Prostate gland (tissue), 2 donors: ENCODE results near the gene RACK1. TPM values are rescaled to one million over a fixed set of nuclear protein-coding genes. Genes with fewer than 3 reads are reported as not detected.

ENCODE experiments used
- DNase-seq: peaks from one replicate; pipeline ENCODE4 v3.0.0-alpha.2; 2019; ENCODE audit warnings: low spot score
- H3K27ac ChIP-seq, 2 donors: fragments of 200-600 bp; sonication (generic); 2 replicates each; pipeline ENCODE4 v1.5.1; 2017 to 2019
- H3K27me3 ChIP-seq: fragments of 200-600 bp; sonication (generic); replicated peaks from 2 replicates; pipeline ENCODE4 v1.5.1; 2019; ENCODE audit not compliant: insufficient read depth
- H3K36me3 ChIP-seq, 2 donors: fragments of 200-600 bp; sonication (generic); 1 replicate in 1 of 2; 2 replicates in 1 of 2; pipeline versions ENCODE4 v1.5.1 to v1.8.1; 2017 to 2019
- H3K4me1 ChIP-seq: fragments of 200-600 bp; sonication (generic); replicated peaks from 2 replicates; pipeline ENCODE4 v1.5.1; 2019
- H3K4me3 ChIP-seq, 2 donors: fragments of 200-600 bp; sonication (generic); 2 replicates each; pipeline ENCODE4 v1.5.1; 2017 to 2019
- H3K9me3 ChIP-seq: fragments of 200-600 bp; sonication (generic); 2 replicates; pipeline ENCODE4 v1.5.1; 2017
- POLR2A ChIP-seq: fragments of 450-650 bp; IDR thresholded peaks from one replicate; pipeline ENCODE4 v1.6.1; 2016; ENCODE audit warnings: antibody characterized with exemption, mild to moderate bottlenecking
- POLR2AphosphoS5 ChIP-seq: sonication (generic); formaldehyde crosslinking; IDR thresholded peaks from one replicate; pipeline ENCODE4 v1.6.1; 2017; ENCODE audit warnings: antibody characterized with exemption
- WGBS: methylation state at CpG from one replicate; pipeline ENCODE4 v1.1.5; 2018; 5-methylcytosine and 5-hydroxymethylcytosine counted together
- intact Hi-C: fragments of 100-400 bp; cut with DNase I; formaldehyde crosslinking; loops from one replicate; pipeline ENCODE4 v1.14.2; 2022
- total RNA-seq, 2 donors: library from RNA; depleted of rRNA; stranded (reverse); fragments of >200 nt; gene quantifications; one replicate each; pipeline ENCODE4 v1.1.0, GENCODE V29; 2016
- TF ChIP-seq, protein P1 (sequence below), 4 experiments: fragments of 200-600 bp in 2 of 4; fragments of 450-650 bp in 2 of 4; sonication (generic) in 2 of 4; IDR thresholded peaks; 1 replicate in 3 of 4; 2 replicates in 1 of 4; pipeline ENCODE4 v1.5.1; 2016 to 2019; ENCODE audit warnings: antibody characterized with exemption in 4 of 4, mild to moderate bottlenecking in 2 of 4, moderate library complexity in 2 of 4

The RACK1 gene
- total RNA-seq, 2 donors from 2014 or later = 2,058 to 4,360 TPM

DNA sequence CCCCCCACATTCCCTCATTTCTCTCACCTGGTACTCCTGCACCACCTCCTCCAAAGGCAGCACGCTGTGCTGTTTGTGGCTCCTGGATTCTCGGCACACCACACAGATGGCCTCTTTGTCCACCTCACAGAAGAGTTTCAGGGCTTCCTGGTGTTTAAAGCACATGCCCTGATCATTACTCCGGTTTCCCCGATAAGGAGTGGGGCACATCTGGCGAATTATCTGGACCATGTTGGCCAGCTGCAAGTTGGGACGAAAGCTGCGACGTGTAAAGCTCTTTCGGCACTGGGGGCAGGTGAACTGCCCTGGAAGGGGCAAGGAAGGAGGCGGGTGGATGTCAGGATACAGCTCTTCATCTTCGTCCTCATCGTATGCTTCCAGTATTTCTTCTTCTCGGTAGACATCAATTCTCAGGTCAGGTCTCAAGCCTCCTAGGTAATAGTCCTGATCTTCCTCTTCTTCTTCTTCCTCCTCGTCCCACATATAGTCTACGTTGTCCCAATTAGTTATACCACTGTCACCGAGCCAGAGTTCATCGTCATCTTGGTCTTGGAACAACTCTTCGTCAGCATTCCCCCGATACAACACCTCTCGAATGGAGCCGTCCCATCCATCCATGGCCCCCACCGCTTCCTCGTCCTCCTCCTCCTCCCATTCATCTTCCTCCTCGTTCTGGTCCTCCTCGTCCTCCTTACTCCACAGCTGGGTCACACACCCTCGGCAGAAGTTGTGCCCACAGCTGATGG, 16.4 kb upstream of the RACK1 start:
- WGBS = 1% methylated on average over 26 of the region's 26 CpGs
- no peaks in the 10 kb centered on the region for H3K9me3 ChIP-seq
- H3K36me3 ChIP-seq = no peaks in the 10 kb centered on the region
- intact Hi-C loops = no loop called here
- H3K4me1 ChIP-seq = peaks cover 6% of the 10 kb centered on the region
- DNase-seq = no peak
- H3K27ac ChIP-seq = peak overlapping the region; percentile 98 to 99
- peak overlapping the region; percentile 85 to 86 for H3K4me3 ChIP-seq
- no peak for TF ChIP-seq POLR2AphosphoS5
- no peaks in the 10 kb centered on the region for H3K27me3 ChIP-seq

DNA sequence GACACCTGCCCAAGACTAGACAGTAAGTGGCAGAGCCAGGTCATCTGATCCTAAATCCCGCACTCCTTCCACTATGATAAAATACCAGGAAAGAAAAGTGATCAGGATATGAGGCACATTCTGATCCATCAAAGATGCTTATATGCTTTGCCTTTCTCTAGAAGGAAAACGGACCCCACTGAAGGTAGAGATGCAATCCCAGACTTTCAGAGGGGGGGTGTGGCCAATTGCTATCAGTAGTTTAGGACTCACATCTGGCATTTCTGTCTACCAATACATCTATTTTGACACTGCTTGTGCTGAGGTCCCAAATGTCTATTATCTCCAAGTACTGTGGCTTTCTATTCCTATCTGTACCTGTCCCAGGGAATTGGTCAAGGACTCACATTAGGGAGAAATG, 15.6 kb upstream of the RACK1 start:
- peak overlapping the region in 1 of 2 donors; percentile 48 for H3K27ac ChIP-seq
- H3K4me3 ChIP-seq = peak overlapping the region; percentile 85 to 86
- TF ChIP-seq POLR2A = no peak
- TF ChIP-seq, protein P1, sequence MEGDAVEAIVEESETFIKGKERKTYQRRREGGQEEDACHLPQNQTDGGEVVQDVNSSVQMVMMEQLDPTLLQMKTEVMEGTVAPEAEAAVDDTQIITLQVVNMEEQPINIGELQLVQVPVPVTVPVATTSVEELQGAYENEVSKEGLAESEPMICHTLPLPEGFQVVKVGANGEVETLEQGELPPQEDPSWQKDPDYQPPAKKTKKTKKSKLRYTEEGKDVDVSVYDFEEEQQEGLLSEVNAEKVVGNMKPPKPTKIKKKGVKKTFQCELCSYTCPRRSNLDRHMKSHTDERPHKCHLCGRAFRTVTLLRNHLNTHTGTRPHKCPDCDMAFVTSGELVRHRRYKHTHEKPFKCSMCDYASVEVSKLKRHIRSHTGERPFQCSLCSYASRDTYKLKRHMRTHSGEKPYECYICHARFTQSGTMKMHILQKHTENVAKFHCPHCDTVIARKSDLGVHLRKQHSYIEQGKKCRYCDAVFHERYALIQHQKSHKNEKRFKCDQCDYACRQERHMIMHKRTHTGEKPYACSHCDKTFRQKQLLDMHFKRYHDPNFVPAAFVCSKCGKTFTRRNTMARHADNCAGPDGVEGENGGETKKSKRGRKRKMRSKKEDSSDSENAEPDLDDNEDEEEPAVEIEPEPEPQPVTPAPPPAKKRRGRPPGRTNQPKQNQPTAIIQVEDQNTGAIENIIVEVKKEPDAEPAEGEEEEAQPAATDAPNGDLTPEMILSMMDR (IDR thresholded peaks at IDR 0.05) = no peak
- TF ChIP-seq POLR2AphosphoS5 = no peak
- intact Hi-C loops = no loop called here
- H3K9me3 ChIP-seq = no peaks in the 10 kb centered on the region
- H3K4me1 ChIP-seq = peaks cover 6% of the 10 kb centered on the region
- H3K27me3 ChIP-seq = no peaks in the 10 kb centered on the region
- 21% methylated on average over 2 of the region's 2 CpGs for WGBS
- no peaks in the 10 kb centered on the region for H3K36me3 ChIP-seq
- DNase-seq = no peak

DNA sequence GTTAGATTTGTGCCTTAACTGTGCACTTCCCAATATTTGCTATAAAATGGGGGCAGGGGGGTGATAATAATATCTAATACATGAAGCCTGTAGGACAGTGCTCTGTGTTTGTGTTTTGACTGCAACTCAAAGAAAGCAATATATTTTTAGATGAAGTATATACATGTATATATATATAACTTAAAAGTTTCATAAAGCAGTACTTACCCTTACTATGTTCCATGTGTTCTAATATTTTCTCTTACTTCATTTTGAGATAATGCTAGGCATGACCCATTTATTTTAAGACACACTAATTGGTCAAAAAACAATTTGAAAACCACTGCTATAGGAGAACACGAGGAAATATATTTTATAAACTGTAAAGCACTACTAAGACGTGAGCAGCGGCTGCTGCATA, 14.9 kb upstream of the RACK1 start:
- H3K4me3 ChIP-seq = peak overlapping the region; percentile 85 to 86

DNA sequence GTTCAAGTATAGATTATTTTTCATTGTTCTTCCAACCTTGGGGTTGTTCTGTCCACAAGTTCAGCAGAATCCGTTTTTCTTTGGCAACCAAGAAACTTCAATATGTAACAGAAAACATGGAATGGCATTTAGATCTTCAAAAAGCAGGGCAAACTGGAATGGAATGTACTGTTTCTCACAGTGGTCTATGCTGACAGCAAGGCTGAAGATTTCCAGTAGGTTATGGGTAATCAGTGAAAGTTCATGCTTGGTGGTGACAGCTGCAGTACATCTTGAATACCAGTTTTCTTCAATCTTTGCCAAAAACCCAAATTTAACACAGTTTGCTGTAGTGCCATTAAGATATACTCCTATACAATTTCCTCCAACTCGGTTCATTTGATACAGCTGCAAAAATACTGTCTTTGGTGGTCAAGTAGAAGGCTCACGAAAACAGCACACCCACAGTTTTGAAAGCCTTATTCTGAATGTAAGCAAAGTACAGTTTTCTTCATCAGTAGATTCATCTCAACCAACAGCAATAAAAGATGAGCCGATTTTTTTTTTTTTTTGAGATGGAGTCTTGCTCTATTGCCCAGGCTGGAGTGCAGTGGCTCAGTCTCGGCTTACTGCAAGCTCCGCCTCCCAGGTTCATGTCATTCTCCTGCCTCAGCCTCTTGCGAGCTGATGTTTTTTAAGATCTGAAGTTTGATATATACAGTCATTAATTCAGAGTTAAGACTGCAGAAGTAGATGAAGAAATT, 12.3 kb upstream of the RACK1 start:
- WGBS = 76% methylated on average over 7 of the region's 7 CpGs
- TF ChIP-seq, protein P1 (IDR thresholded peaks at IDR 0.05) = no peak
- TF ChIP-seq POLR2AphosphoS5 = no peak
- TF ChIP-seq POLR2A = no peak
- no peak for DNase-seq
- no peaks in the 10 kb centered on the region for H3K9me3 ChIP-seq
- H3K27ac ChIP-seq = no peak overlapping the region
- peaks cover 6% of the 10 kb centered on the region for H3K4me1 ChIP-seq
- no peaks in the 10 kb centered on the region for H3K27me3 ChIP-seq
- no peaks in the 10 kb centered on the region for H3K36me3 ChIP-seq
- H3K4me3 ChIP-seq = no peak overlapping the region
- intact Hi-C loops = no loop called here

More for the DNA sequence above, 14.9 kb upstream of the RACK1 start:
- Histone ChIP-seq H3K36me3 (no peaks in the 10 kb centered on the region), H3K27me3 (no peaks in the 10 kb centered on the region), H3K4me1 (peaks cover 6% of the 10 kb centered on the region), H3K9me3 (no peaks in the 10 kb centered on the region), H3K27ac (no peak overlapping the region)
- no peak for DNase-seq
- TF ChIP-seq POLR2AphosphoS5 = no peak
- TF ChIP-seq POLR2A = no peak
- TF ChIP-seq, protein P1 (IDR thresholded peaks at IDR 0.05) = no peak
- WGBS = 58% methylated on average over 3 of the region's 3 CpGs
- intact Hi-C loops = no loop called here

DNA sequence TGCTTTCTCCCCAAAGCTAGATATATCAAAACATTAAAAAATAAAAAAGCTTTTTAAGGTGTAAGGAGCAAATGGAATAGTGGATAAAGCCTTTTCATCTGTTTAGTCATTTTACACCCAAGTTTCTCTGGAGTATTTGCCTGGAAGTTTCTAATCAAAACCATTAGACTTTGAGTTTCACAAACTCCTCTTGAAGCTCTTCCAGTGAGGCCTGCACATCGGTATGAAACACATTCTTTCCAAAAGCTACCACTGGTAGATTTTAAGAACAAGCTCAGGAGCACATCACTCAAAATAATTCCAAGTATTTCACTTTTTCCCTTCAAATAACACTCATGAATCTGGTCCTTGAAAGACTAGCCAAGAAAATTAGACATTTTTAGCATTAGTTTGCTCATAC, 11.6 kb upstream of the RACK1 start:
- Histone ChIP-seq H3K27me3 (no peaks in the 10 kb centered on the region), H3K9me3 (no peaks in the 10 kb centered on the region), H3K4me1 (peaks cover 6% of the 10 kb centered on the region), H3K4me3 (no peak overlapping the region), H3K27ac (no peak overlapping the region), H3K36me3 (no peaks in the 10 kb centered on the region)
- intact Hi-C loops = no loop called here
- no peak for DNase-seq
- no peak for TF ChIP-seq POLR2AphosphoS5
- TF ChIP-seq, protein P1 (IDR thresholded peaks at IDR 0.05) = no peak
- no peak for TF ChIP-seq POLR2A
- 60% methylated on average over 1 of the region's 1 CpG for WGBS
